LoVo (cell line): ENCODE results near the gene ABRACL.

Experiments used
- DNase-seq: peaks from one replicate; pipeline ENCODE4 v3.0.0-alpha.2; 2016; ENCODE audit warnings: low spot score

ABRACL gene

GRCh38 chr6:139054001-139054400 is 25.5 kb downstream of the ABRACL start:
- no peak for DNase-seq

DNA sequence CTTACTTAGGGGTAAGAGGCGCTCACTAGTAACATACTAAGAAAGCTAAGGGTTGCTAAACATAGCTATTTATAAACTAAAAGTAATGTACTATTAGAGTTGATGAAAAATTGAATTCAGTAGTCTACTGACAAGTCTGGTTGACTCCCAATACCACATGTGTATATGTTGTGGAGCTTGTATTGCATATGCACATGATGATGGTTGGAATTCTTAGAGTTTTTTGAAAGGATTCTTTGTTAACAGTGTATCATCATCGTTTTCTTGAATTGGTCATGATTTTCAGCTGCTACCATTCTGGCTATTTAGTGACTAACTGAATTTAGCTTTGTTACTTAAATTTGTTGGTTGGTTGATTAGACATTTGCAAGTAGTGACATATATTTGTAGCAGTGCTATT is 27.2 kb downstream of the ABRACL start:
- no peak for DNase-seq

- DNase-seq: no peak
Measured at GRCh38 chr6:139058029-139058428, 29.5 kb downstream of the ABRACL start.

DNA sequence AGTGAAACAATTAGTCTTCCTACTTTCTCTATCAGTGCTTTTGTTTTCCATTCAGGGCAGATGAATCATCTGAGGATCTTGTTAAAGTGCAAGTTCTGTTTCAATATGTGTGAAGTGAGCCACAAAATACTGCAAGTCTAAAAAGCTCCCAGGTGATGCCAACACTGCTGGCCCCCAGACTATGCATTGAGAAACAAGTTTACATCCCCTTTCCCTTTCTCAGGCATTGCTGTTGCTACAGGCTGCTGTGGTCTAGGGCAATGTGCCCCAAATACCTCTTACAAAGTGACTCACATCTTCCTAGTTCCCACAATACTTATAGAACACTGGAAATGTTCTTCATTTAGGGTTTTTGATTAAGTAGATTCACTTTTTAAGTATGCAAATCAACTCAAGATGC is 31.8 kb downstream of the ABRACL start:
- no peak for DNase-seq

DNA sequence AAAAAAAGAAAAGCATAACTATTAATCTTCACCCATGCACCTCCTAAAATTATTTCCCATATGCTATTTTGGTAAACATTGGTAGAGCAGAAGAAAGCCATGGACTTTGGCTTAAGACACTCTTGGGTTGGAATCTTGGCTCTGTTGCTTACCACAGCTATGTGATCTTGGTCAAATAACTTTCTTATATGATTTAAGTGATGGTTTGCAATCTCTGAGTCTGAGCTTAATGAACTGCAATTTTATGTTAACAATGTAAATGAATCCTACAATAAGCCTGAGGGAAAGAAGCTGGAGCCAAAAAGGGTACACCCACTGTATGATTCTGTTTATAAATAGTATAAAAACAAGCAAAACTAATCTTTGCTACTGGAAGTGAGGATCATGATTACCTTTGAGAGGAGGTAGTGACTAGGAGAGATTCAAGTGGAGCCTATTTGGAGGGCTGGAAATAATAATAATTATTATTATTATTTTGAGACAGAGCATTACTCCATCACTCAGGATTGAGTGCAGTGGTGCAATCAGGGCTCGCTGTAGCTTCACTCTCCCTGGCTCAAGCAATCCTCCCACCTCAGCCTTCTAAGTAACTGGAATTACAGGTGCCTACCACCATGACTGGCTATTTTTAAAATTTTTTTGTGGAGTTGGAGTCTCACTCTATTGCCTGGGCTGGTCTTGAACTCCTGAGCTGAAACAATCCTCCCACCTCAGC is 34.5 kb downstream of the ABRACL start:
- no peak for DNase-seq

DNA sequence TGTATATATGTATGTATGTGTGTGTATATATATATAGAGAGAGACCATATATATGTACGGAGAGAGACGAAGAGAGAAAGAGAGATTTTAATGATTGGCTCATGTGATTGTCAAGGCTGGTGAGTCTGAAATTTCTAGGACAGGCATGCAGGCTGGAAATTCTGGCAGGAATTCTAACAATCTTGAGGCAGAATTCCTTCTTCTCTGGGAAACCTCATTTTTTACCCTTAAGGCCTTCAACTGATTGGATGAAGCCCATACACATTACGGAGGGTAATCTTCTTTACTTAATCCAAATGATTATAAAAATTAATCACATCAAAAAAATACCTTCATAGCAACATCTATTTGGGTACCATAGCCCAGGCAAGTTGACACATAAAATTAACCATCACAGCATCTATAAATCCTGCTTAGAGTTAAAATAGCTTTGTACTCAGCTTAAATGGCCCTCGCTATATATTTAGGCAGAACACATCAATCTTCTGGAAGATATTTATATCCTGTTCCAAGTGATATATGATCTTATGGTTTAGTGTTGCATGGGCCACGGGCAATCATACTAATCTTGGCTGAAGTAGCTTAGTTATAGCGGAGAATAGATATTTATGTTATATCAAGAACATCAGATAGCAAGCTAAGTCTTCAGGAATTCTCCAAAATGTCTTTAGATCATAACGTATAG is 36.6 kb downstream of the ABRACL start:
- DNase-seq: no peak

GRCh38 chr6:139066080-139066479 is 37.5 kb downstream of the ABRACL start:
- DNase-seq: no peak

DNA sequence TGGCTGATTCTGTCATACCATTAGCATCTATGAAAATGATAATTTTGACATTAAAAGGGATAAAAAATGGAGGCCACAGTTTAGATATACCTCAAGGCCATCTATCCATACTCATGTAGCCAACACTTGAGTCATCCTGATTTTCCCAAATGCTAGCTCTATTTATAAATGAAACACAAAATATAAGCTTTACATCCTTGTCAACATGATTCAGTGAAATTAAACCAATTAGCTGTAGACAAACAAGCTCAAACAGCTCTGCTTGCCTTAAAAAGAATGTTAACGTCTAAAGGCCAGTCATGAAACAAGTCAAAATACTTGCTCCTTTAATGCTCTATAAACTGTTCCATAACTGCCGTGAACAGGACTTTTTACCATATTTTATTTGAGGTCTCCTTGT is 40.3 kb downstream of the ABRACL start:
- no peak for DNase-seq

DNA sequence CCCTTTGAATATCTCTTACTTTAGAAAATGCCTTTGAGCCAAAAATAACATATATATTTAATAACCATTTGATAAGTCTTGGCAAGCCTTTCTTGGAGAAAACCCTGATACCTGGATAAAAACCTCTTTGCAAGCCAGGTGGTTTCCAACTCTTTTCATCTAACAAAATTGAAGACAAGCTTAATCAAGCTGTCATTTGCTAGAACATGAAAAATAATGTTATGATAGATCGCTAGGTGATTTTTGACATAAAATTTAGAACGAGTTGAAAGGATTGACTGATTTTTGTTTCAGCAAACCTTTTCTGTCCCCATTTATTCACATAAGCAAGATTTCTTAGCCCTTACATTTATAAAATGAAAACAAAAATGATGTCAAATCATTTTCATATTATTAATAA is 44.6 kb downstream of the ABRACL start:
- DNase-seq: no peak

GRCh38 chr6:139079018-139079417 is 50.5 kb downstream of the ABRACL start:
- DNase-seq: no peak

GRCh38 chr6:139080255-139080920 is 51.8 kb downstream of the ABRACL start:
- no peak for DNase-seq

- DNase-seq: no peak
Measured at GRCh38 chr6:139081471-139081870, 52.9 kb downstream of the ABRACL start.

DNA sequence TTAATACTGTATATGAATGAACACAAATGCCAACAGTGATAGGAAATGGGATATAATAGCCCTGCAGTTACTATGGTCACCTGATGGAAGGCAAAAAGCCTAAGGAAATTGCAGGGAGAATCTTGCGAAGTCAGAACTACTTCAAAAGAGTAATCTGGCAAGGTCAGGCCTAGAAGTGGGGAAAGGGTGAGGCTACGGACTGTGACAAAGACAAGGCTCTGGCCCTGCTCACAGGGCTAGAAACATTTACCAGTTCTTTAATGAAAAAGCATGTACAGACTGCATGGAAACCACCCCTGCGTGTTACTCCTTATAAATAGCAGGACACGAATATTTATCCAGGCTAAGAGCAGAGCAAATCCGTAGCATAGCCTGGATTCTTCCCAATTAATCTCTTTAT is 53.8 kb downstream of the ABRACL start:
- no peak for DNase-seq

- DNase-seq: no peak
Measured at GRCh38 chr6:139091826-139092225, 63.3 kb downstream of the ABRACL start.
